HG03064 (cell line): Measurements from ENCODE around the gene LRRFIP2.
"Not testable (repeated sequence)": the region's sequence is repeated elsewhere in the genome, so short reads cannot be mapped to it uniquely, and the experiment has no call there.

Experiments
- ATAC-seq: cut with Tn5 transposase; IDR thresholded peaks from one replicate; pipeline ENCODE4 v1.9.1; 2021; ENCODE audit warnings: low read depth; ENCODE audit not compliant: unreplicated experiment

The LRRFIP2 gene, protein sequence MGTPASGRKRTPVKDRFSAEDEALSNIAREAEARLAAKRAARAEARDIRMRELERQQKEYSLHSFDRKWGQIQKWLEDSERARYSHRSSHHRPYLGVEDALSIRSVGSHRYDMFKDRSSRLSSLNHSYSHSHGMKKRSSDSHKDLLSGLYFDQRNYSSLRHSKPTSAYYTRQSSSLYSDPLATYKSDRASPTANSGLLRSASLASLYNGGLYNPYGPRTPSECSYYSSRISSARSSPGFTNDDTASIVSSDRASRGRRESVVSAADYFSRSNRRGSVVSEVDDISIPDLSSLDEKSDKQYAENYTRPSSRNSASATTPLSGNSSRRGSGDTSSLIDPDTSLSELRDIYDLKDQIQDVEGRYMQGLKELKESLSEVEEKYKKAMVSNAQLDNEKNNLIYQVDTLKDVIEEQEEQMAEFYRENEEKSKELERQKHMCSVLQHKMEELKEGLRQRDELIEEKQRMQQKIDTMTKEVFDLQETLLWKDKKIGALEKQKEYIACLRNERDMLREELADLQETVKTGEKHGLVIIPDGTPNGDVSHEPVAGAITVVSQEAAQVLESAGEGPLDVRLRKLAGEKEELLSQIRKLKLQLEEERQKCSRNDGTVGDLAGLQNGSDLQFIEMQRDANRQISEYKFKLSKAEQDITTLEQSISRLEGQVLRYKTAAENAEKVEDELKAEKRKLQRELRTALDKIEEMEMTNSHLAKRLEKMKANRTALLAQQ

DNA sequence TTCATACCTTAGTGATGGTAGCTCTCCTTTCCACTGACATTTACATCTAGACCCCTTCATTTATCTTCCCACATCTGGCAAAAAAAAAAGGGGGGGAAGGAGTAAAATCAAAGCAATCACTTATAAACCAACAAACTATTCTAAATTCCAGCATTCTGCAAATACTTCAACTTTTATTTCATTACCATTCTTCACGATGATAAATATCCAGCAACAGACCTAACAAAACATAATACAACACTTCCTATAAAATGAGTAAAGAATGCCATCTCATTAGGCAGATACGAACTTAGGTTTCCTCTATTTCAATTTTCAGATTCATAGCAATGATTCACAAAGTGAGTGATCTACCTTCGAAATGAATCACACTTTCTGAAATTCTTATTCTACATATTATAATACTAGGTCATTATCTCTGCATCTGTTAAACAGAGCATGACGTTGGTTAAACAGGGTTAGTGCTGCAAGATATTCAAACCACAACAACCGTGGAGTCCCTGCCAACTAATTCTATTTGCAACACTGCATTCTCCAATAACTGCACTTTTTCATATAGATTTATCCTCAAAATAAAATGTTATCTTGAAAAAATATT, at the start of gene LRRFIP2:
LRRFIP2 (minus strand) TSS at position 51 of the 595 bp plus-strand sequence. CDS start 25,599 bp downstream, outside the sequence.
- peak; percentile 32 for ATAC-seq

DNA sequence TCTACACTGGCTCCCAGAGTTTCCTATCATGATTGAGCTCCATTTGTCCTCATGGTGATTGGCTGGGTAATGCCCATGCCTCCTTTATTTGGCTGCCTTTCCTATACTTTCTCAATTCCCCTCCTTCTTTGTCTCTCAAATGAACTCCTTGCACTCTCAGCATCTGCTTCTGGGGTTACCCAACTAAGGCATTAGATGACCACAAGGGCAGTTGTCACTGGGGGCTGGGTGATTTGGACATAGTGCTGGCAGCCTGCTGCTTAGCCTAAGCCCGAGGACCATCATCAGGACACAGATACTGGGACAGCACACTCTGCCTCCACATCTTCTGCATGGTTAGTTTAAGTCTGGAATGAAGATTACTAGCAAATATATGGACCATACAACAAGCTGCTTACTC, 49.2 kb upstream of the LRRFIP2 start:
- ATAC-seq: no peak

DNA sequence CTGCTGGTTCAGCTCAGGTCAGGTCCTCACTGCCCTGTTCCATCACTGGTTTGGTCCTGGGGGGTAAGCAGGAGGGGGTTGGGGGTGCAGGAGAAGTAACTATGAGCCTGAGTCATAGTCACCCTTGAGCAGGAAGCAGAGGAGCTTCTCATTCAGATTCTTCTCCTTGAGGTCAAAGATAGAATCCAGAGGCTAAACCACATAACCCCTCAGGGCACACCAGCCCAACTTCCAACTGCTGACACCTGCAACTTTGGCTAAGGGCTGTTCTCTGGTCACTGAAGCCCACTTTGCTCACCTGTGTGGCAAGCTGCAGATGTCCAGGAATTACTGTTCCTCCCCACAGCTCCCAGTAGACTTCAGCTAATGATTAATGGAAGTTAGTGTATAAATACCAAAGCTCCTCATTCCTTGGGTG, 48.8 kb upstream of the LRRFIP2 start:
- no peak for ATAC-seq

DNA sequence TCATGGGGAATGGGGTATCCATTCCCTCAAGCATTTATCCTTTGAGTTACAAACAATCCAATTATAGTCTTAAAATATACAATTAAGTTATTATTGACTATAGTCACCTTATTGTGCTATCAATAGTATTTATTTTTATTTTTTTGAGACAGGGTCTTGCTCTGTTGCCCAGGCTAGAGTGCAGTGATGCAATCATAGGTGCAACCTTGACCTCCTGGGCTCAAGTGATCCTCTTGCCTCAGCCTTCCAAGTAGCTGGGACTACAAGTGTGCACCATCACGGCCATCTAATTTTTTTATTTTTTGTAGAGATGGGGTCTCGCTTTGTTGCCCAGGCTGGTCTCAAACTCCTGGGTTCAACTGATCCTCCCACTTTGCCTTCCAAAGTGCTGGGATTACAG, 48.2 kb upstream of the LRRFIP2 start:
- not testable (repeated sequence) for ATAC-seq

DNA sequence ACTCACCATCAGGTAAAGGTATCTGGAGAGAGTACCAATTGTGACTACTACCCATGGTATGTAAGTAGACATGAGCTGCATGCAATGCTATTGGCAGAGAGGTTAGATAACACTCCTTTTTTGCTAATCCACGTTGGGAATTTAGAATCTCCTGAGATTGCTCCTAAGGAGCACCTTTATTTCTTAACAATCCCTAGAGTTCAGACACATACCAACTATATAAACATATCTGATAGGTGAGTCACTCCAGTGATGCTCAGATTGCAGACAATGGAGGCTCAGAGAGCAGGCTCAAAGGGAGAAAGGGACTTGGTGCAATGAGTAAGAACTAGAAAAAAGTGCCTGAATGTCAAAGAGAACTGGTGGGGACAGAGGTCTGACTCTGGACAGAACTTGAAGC, 47.0 kb upstream of the LRRFIP2 start:
- ATAC-seq: no peak

DNA sequence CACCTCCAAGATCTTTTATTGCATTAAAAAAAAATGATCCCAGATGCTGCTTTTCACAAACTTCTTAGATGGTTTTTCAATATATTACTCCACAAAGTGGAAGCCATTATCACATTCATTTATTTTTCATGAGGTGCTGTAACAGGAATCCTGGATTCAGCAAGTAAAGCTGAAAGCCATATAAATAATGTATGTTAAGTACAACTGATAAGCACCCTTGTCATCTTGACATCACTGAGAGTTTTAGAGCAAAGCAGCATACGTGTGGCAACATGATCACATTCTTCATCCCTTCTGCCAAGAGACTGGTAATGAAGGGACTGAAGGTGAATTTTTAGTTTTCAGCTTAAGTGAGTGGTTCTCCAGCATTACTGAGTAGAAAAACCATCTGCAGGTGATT, 44.9 kb upstream of the LRRFIP2 start:
- no peak for ATAC-seq

DNA sequence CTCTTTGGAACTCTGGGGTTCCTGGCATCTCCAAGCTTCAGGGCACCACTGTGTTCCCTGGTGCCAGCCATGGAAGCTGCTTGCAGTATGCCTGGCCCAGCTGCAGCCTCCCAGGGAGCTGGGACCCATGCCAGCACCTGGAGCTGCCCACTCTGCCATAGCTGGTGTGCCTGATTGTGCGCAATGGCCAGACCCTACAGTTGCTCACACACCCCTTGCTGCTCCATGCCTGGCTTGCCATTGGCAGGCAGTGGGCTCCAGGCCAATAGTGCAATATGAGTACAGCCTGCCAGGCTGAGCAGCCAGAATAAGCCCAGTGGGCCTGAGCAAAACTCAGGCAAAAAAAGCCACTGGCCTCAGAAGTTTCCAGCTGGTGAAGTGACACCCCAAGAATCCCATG, 43.8 kb upstream of the LRRFIP2 start:
- ATAC-seq: no peak

DNA sequence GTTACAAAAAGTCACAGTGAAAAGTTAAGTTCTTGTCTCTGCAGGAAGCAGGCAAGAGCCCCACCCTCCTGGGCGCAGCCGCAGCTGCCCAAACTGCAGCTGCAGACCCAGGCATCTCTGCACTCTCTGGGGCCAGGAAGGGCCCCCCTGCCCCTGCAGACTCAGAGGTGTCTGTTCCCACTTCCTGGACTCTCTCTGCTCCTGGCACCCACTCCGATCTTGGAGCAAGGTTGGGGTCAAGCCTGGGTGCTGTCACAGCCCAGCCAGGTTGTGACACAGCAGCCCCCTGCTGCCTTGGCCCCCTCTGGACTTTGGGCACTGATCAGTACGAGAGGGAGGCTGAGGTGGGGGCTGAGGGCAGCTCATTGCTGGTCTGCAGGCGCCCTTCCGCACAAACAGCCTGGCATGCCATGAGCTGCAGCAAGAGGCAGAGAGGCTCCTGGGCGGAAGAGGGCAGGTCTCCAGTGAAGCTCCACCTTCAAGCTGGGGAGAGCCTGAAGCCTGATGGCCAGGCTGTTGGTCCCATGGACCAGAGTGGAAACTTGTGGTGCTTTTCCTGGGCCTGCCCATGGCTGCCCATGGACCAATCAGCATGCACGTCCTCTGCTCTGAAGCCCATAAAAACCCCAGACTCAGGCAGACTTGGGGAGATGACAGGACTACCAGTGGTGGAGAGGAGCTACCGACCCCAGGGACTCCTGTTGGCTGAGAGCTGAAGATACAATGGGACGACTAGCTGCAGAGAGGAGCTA, 42.9 kb upstream of the LRRFIP2 start:
- ATAC-seq: no peak

DNA sequence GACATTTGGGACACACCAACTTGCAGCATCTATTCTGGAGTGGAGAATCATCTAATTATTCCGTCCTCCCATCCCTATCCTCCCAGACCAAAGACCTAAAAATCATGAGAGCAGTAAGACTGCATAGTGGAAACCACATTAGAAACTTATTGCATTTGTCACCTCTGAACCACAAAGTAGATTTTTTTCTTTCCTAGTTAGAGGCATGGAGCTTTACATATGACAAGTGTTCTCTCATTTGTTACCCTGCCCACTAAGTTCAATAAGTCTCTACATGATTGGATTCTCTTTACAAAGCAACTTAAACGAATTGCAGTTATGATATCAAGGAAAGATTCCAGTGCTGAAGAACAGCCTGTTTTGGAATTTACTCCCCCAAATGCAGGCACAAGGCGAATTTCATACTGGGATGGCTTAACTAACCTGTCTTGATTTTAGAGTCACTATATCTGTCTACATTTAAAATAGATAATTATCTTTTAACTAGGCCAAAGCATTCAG, 42.3 kb upstream of the LRRFIP2 start:
- no peak for ATAC-seq

DNA sequence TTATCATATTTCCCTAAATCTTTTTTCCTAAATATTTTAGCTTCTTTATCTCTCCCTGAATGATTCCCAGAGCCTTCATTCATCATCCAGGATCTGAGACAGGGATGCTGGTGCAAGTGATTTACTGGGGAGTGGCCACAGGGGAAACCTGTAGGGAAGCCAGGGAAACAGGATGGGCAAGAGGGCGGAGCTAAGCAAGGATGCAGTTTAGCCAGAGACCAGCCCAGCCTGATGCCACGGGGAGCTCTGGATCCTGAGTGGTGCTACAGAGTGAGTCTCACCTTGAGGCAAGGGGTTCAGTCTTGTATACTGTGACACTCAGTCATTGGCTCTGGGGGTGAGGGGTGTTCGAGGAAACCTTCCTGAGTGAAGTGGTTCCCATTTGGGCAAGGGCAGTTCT, 39.7 kb upstream of the LRRFIP2 start:
- no peak for ATAC-seq

DNA sequence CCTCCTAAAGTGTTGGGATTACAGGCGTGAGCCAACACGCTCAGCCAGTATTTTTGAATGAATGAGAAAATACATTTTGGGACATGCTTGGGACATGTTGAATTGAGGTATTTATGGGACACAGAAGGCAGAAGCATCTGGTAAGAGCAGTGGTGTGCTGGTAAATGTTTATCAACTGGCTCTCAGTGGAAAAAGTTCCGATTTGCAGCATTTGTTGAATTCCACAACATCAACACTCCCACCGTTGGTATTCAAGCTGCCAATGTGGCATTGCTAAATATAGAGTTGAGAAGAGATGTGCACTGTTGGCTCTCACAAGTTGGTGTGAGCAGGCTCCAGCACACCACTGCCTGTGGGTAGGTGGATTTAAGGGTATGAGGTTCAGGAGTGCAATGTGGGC, 35.8 kb upstream of the LRRFIP2 start:
- no peak for ATAC-seq

DNA sequence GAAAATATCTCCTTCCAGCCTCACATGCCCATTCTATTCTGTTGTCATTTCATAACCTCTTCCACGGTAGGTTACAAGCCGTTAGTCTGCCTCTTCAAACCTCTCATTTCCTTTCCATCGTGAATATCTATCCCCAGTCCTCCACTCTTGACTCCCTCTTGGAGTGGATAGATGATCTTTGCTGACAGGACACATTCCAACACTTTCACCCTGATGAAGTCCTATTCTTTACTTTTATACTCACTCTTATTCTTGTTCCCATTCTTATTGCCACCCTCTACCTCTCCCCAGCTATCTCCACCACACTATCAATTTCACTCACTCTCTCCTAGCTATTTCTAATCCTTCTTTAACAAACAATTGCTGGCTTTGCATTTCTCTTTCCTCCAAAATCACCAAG, 34.2 kb upstream of the LRRFIP2 start:
- ATAC-seq: not testable (repeated sequence)

DNA sequence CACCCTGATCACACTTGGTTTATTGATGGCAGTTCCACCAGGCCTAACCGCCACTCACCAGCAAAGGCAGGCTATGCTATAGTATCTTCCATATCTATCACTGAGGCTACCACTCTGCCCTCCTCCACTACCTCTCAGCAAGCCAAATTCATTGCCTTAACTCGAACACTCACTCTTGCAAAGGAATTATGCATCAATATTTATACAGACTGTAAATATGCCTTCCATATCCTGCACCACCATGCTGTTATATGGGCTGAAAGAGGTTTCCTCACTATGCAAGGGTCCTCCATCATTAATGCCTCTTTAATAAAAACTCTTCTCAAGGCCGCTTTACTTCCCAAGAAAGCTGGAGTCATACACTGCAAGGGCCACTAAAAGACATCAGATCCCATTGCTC, 33.6 kb upstream of the LRRFIP2 start:
- not testable (repeated sequence) for ATAC-seq

DNA sequence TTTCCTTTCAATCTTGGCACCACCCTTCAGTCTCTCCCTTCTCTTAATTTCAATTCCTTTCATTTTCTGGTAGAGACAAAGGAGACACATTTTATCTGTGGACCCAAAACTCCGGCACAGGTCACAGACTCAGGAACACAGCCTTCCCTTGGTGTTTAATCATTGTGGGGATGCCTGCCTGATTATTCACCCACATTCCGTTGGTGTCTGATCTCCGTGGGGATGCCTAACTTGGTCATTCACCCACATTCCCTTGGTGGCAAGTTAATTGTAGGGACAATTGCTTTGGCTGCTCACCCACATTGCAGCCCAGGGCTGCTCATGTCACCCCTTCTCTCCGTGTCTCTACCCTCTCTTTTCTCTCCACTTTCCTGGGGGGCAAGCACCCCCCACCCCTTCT, 31.7 kb upstream of the LRRFIP2 start:
- ATAC-seq: not testable (repeated sequence)

DNA sequence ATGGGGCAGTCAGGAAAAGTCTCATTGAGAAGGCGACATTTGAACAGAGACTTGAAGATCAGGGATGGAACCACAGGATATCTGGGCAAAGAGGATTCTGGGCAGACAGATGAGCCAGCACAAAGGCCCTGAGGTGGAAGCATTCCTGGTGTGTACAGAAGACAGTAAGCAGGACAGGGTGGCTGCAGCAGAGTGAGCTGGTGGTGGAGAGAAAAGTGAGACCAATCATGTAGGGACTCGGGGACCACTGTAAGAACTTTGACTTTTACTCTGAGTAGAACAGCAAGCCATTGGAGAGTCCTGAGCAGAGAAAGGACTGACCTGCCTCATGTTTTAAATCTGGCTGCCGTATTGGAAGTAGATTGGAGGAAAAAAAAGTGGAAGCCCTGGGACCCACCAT, 29.9 kb upstream of the LRRFIP2 start:
- no peak for ATAC-seq

DNA sequence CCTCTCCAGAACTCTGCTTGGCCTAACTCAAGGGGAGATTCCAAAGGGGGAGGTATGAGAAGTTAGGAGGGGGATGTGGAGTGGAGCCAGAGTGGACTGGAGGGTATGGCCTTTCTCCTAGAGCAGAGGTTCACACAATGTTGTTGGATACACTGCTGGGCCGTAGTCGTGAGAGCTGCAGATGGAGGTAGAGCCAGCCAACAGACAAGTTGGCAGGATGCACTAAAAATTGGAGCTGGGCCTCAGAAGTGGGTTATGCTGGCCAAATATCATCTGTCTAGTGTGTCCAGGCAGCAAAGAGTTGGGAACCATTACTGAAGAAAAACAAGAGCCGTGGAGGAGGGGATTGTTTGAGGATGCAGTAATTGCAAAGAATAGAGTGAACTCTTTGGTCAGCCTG, 27.7 kb upstream of the LRRFIP2 start:
- ATAC-seq: no peak

DNA sequence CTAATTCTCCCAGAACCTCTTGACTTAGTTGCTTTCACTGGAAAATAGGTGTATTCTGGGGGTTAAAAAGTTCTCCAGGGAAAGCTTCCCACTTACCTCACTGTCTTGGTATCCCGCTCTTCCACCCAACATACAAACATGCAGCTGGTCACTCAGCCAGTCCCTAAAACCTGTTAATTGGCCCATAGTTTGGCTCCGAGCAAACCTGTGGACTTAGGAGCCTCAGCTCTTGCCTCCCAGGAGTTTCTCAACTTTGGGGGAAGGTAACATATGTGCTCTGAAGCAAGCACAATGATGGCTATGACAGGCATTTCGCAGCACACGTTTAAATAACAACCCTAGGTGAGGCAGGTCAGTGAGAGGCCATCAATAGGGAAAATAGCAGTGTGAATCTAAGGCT, 25.8 kb upstream of the LRRFIP2 start:
- ATAC-seq: no peak

DNA sequence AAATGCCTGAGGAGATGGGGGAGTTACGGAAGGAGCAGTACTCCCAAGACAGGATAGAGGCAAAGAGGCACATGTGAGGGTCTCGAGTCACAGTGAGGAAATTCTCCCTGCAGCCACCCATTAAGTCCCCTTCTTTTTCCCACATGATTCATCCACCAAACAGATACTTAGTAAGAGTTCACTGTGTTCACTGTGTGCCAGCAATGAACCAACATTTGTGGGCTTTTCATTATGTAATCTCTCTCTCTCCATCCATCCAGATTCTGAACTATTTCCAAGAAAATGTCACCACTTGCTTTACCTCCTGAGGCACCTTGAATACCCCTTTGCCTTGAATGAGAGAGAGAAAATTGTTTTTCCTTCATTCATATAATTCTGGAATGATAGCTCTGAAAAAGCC, 24.6 kb upstream of the LRRFIP2 start:
- ATAC-seq: no peak

DNA sequence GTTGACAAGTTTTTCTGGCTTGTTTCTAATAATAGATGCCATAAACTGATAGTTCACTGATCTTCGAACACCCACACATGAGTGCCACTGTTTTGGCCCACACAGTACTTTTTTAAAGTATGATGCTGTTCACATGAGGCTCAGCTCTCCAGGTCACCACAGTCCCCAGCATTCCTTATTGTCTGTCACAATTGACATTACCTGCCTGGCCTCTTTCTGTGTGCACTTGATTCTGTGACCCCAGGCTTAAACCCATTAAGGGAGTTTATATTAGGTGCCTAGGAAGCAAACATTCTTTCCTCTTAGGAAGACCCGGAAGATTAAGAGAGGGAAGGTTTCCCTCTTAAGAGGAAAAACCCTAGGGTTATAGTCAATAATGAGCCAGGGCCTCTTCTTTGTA, 24.2 kb upstream of the LRRFIP2 start:
- ATAC-seq: no peak

DNA sequence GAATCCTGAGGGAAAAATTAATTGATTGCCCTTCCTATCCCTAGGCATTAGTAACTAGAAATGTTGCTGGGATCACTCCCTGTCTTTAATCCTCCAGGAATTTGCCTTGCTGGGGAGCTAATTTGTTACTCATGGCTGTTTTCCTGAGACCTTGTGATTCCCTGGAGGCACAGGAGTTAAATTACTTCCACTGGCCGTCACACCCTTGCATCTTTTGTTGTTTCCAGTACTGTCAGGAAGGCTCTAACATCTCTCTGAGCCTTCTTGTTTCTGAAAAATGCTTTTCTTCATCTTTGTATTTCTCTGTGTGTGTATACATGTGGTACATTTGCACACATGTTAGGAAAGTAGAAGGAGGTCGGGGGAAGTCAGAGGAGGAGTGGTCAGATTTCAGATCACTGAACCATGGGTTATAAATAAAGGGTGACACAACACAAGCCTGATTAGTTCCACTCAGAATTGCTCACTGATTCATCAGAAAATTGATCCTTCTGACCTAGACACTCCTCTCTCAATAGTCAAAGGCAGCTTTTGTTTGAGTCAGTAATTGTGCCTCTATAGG, 23.5 kb upstream of the LRRFIP2 start:
- no peak for ATAC-seq
